ENCODE results near the gene SLC29A1.

DNA sequence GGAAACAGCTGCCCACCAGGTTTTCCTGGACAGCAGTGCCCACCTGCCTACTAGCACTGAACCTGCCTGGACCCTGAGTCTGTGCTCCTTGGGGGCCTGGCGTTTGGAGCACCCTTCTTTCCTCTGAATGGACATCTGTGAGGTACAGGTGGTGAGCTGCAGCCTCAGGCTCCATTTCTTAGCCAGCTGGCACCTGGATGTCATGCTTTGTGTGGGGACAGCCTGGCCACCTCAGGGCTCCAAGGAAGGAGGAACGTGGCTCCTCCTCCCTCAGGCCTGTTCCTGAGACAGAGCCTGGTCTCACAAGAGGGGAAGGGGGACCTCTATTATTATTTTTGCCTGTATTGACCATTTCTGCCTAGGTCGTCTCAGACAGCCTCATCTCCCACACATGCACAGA, 54.9 kb downstream of the SLC29A1 start:
- TF ChIP-seq, protein P1, sequence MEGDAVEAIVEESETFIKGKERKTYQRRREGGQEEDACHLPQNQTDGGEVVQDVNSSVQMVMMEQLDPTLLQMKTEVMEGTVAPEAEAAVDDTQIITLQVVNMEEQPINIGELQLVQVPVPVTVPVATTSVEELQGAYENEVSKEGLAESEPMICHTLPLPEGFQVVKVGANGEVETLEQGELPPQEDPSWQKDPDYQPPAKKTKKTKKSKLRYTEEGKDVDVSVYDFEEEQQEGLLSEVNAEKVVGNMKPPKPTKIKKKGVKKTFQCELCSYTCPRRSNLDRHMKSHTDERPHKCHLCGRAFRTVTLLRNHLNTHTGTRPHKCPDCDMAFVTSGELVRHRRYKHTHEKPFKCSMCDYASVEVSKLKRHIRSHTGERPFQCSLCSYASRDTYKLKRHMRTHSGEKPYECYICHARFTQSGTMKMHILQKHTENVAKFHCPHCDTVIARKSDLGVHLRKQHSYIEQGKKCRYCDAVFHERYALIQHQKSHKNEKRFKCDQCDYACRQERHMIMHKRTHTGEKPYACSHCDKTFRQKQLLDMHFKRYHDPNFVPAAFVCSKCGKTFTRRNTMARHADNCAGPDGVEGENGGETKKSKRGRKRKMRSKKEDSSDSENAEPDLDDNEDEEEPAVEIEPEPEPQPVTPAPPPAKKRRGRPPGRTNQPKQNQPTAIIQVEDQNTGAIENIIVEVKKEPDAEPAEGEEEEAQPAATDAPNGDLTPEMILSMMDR (IDR thresholded peaks at IDR 0.05; ENCODE audit: borderline replicate concordance, extremely low read depth, low read length, poor library complexity, severe bottlenecking): no peak
- TF ChIP-seq EZH2 (IDR thresholded peaks at IDR 0.05; ENCODE audit: borderline replicate concordance, low read depth, low read length, severe bottlenecking): no peak

Data from DND-41 (cell line).